LoVo (cell line): ENCODE data around the gene PON1.

Experiments
- DNase-seq: peaks from one replicate; pipeline ENCODE4 v3.0.0-alpha.2; 2016; ENCODE audit warnings: low spot score

Gene PON1

GRCh38 chr7:95253986-95254385 lies 70.3 kb downstream of the PON1 start:
- no peak for DNase-seq

GRCh38 chr7:95251966-95252365 lies 72.4 kb downstream of the PON1 start:
- no peak for DNase-seq

- no peak for DNase-seq
Measured at GRCh38 chr7:95250571-95250970, 73.8 kb downstream of the PON1 start.
